ENCODE results near the gene MMADHC.

GRCh38 chr2:149586898-149587219 is 716 bp downstream of the MMADHC start:
- TF ChIP-seq, protein P1, sequence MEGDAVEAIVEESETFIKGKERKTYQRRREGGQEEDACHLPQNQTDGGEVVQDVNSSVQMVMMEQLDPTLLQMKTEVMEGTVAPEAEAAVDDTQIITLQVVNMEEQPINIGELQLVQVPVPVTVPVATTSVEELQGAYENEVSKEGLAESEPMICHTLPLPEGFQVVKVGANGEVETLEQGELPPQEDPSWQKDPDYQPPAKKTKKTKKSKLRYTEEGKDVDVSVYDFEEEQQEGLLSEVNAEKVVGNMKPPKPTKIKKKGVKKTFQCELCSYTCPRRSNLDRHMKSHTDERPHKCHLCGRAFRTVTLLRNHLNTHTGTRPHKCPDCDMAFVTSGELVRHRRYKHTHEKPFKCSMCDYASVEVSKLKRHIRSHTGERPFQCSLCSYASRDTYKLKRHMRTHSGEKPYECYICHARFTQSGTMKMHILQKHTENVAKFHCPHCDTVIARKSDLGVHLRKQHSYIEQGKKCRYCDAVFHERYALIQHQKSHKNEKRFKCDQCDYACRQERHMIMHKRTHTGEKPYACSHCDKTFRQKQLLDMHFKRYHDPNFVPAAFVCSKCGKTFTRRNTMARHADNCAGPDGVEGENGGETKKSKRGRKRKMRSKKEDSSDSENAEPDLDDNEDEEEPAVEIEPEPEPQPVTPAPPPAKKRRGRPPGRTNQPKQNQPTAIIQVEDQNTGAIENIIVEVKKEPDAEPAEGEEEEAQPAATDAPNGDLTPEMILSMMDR (IDR thresholded peaks at IDR 0.05; ENCODE audit: insufficient read depth, low read depth, low read length) = no peak
- no peak for TF ChIP-seq EZH2 (IDR thresholded peaks at IDR 0.05; ENCODE audit: insufficient read depth, low read length)

All from astrocyte (in vitro differentiated cells and primary cell).